HG03565 (cell line): Measurements from ENCODE around the gene SLC44A1.

Experiments
- ATAC-seq: cut with Tn5 transposase; IDR thresholded peaks from one replicate; pipeline ENCODE4 v1.9.1; 2021; ENCODE audit warnings: mild to moderate bottlenecking, moderate library complexity; ENCODE audit not compliant: unreplicated experiment

Gene SLC44A1

DNA sequence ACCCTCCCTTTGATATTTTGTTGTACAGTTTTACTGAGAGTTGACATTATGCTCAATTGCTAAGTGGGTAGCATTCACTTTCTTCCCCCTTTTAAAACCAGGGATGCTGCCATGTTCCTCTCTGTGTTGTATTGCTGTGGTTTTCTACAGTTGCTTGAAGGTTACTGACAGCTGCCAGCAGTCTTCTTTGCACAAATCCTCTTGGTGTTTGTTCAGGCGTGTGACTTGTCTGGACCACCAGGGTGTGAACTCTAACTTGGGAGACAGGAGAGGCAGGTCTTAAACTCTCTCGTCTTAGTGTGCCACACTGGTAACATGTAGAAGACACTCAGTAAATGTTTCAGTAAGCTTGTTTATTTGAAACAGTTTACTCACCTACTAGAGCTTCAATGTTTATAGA lies 25.1 kb downstream of the SLC44A1 start:
- no peak for ATAC-seq

DNA sequence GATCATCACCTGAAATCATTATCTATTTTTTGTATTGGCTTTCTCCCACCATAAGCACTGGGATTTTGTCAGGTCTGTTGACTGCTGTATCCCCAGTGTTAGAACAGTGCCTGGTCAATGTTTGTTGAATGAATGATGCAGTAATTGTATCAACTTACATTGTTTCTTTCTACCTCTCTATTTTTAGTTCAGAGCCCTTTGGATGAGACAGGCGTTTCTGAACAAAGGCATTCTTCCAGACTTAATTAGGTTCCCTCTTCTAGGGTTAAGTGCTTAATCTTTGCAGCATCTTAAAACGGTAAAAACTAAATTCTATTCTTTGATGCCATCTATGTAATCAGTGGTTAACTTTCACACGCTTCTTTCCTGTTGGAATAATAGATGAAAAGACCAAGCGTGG lies 26.3 kb downstream of the SLC44A1 start:
- ATAC-seq = no peak

GRCh38 chr9:105273731-105274130 lies 29.3 kb downstream of the SLC44A1 start:
- ATAC-seq = no peak

GRCh38 chr9:105275111-105275510 lies 30.7 kb downstream of the SLC44A1 start:
- no peak for ATAC-seq

DNA sequence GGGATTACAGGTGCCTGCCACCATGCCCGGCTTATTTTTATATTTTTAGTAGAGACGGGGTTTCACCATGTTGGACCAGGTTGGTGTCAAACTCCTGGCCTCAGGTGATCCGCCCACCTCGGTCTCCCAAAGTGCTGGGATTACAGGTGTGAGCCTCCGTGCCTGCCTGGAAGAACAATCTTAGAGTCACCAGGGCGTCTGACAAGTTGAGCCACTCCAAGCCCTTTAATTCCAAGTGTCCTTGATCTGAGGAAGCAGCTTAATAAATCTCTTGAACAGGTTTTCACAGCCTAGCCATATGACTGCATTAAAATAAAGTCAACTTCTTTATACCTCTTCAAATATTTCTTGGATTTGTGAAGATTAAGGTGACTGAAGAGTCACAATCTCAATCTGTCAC lies 31.5 kb downstream of the SLC44A1 start:
- ATAC-seq = no peak

- no peak for ATAC-seq
Observed at GRCh38 chr9:105278751-105279150, 34.3 kb downstream of the SLC44A1 start.

DNA sequence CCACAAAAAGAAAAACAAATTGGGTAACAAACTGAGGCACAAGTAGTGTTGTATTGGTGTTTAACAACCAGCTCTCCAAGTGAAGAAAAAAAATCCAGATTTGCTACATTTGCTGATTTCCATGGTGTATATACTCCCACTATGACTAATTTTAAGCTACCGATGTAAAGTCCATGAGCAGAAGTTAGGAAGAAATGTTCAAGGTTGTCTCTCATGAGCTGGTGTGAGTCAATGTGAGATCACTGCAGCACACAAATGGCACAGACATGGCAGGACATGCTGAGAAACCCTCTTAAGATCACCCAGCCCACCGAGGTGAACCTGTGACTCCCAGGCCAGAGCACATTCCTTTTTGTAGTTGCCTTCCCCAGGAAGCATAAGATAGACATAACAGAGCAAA lies 36.2 kb downstream of the SLC44A1 start:
- no peak for ATAC-seq

- ATAC-seq = no peak
Observed at GRCh38 chr9:105281272-105281671, 36.8 kb downstream of the SLC44A1 start.

DNA sequence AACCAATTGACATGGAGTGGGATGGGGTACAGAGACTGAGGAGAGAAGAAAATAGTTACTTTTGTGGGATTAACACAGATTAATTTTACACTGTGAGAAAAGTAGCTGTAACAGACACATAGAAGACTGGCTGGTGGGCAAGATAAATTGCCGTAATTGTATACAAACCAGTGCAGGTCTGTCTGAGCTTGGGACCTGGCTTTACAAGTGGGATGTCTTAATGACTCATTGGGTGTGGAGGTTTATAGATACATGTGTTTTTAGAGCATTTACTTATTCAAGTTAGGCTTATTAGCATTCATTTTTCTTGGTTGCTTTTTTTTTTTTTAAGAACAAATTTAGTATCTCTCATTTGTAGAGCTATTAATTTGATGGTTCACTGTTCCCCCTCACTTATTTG lies 37.5 kb downstream of the SLC44A1 start:
- ATAC-seq = no peak

DNA sequence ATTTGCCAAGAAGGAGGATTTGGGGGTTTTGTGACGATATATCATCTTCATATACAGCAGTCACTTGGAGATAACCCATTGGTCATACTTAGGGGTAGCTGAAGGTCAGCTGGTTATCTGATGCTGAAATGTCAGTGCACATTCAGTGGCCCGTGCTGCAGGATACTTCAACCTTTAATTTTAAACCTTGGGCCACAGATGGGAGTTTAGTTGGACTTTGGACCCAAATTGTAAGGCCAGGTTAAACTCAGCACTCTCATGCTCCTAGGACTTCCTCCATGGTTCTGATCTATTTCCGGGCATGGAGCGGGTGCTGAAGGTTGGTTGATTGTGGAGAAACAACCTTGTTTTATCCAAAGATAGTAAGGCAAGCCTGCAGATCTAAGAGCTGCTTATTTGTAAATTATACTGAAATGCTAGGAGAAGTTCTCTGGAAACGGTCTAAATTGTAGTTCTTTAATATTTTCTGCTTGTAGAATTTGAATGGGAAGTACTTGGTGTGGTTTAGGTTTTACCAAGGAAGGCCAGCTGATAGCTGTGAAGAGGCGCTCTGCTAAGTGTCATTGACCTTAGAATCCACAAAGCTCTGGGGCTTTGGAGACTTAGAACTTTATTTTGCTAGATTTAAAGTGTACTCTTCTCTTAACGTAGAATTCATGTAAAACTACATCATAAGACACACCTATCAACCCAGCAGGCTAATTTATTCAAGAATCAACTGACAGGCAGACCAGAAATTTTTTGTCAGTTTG lies 38.6 kb downstream of the SLC44A1 start:
- no peak for ATAC-seq

- ATAC-seq = no peak
Observed at GRCh38 chr9:105283795-105284194, 39.3 kb downstream of the SLC44A1 start.

DNA sequence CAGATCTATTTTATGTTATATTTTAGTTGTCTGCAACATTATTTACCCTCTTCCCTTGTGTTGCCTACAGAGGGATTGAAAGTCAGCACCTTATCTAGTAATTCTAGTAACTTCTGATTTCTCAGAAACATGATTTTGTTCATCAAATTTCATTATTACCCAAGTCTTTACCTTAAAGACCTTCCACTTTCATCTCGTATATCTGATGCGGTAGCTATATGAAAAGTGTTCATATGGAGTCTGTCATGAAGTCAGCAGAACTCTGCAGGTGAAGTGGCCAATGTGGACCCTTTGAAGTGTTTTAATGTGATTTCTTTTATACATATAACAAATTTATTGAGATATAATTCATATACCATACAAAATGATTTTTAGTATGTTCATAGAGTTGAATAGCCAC lies 40.0 kb downstream of the SLC44A1 start:
- ATAC-seq = no peak

DNA sequence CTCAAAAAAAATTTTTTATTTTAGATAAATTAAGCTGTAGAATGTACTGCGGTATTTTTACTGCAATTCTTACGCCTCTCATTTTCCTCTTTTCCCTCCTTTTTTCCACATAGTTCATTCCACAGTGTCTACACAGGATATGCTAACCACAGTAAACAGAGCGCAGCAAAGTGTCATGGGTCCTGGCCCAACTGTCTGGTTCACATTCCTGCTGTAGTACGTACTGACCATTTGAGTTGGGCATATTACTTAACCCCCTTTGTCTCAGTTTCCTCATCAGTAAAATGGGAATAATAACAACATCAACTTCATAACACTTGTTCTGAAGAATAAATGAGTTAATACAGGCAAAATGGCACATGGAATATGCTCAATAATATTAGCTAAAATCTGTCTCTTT lies 41.6 kb downstream of the SLC44A1 start:
- ATAC-seq = no peak

DNA sequence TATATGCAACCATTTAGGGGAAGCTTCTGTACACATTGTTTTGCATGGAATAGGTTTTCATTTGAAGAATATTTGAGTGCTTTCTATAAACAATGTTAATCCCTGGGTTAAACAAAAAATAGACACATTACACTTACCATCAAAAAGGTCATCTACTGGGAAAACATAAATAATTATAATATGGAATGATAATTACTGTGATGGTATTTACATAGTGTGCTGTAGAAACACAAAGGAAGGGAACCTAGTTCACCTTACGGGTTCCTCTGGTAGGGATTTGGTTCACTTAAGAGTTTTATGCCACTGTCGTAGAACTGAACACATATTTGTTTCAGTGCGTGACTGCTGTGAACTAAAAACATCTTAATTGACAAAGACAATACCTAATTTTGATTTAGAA lies 44.9 kb downstream of the SLC44A1 start:
- ATAC-seq = no peak

DNA sequence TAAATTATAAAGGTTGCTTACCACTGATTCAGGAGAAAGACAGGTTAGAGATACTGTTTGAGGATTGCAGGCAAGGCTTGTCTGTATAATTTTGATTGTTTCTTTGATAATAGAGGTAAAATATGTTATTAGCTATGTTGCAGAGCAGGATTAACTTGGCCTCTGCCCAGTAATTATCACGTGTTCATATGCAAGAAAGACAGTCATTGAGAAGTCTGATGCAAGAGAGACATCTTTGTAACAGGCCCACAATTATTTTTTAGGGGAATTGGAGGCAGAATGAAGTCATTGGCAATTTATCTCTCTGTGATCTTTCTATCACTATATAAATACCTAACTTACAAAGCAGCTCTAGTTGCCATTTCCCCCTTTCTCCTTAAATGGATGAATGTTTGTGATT lies 46.0 kb downstream of the SLC44A1 start:
- ATAC-seq = no peak

- no peak for ATAC-seq
Observed at GRCh38 chr9:105290954-105291353, 46.5 kb downstream of the SLC44A1 start.

DNA sequence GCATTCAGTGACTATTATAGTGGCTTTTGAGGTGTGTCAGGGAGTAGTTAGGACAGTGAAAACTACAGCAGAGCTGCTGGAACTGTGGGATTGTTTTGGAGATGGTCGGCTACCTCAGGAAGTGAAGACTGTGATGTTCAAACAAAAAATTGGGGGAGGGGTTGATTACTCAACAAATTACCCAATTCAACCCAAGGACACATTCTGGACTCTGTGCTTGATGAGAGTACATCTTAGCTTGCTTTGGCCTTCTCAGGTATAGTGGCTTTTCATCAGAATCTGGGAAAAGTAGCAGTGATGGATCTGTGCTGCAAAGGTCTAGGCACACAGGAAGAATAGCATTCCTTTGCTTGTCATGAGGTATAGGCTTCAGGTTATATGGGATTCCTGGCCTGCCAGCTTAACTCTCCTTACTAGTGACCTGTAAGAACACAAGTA lies 47.0 kb downstream of the SLC44A1 start:
- no peak for ATAC-seq

GRCh38 chr9:105291938-105292337 lies 47.5 kb downstream of the SLC44A1 start:
- ATAC-seq = no peak

DNA sequence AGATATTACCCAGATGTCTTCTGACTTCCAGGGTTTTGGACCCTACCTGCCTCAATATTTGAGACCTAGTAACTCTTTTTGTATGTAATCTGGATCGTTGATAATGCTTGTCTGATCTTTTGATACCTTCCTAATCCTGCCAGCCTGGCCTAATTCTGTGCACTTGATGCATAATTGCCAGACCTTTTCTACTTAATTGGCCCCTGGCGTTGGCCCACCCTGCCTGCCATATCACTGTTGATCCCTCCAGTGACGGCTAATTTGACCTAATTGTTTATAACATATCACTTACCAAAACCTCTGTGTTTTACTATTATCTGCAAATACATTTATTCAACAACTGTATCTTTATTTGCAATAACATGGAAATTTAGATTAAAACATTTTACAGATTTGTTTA lies 49.0 kb downstream of the SLC44A1 start:
- no peak for ATAC-seq

DNA sequence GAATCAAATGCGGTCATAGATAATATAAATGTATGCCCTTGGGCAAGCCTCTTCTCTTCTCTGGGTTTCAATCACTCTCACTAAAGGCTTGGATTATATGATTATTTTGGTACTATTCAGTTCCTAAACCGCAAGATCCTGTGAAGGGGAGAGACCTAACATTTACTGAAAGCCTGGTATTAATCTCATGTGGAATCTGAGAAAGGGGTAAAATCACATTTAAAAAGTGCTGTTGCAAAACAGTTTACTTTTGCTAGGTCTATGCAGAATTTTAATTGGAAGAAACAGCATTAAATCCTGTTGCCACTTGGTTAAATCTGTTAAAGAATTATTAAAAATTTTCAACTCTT lies 50.7 kb downstream of the SLC44A1 start:
- no peak for ATAC-seq

GRCh38 chr9:105295986-105296385 lies 51.5 kb downstream of the SLC44A1 start:
- no peak for ATAC-seq

DNA sequence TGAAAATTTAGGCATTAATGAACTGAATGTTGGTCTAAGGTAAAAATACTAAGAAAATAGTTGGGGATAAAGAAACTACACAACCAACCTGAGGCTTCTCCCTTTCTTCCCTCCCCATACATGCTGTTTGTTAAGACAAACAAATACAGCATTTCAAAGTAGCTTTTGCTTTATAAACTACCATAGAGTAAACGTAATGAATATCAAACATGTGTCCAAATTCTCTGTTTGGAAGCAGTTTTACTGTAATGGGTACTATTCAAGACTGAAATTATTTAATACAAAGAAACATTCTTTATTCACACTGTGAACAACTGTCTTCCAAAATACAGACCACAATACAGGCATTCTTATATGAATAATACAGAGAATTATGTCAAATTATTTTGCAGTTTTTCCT lies 52.0 kb downstream of the SLC44A1 start:
- no peak for ATAC-seq

- ATAC-seq = no peak
Observed at GRCh38 chr9:105296877-105297287, 52.4 kb downstream of the SLC44A1 start.
